Keratinocyte (primary cell): Measurements from ENCODE around the gene RFPL3.

Experiments
- CTCF ChIP-seq, 3 experiments: IDR thresholded peaks in 1 of 3; conservative IDR thresholded peaks in 1 of 3; optimal IDR thresholded peaks in 1 of 3; 2 replicates in 2 of 3; 3 replicates in 1 of 3; pipeline versions ENCODE3 to v1.5.1; 2011; ENCODE audit warnings: low read length in 3 of 3, mild to moderate bottlenecking in 3 of 3, moderate library complexity in 2 of 3, control low read depth in 1 of 3, inconsistent platforms in 1 of 3; ENCODE audit not compliant: insufficient read depth in 2 of 3; ENCODE audit errors: extremely low read depth in 1 of 3
- EZH2 ChIP-seq: IDR thresholded peaks from one replicate; pipeline ENCODE4 v1.6.1; 2012; ENCODE audit warnings: inconsistent platforms, mild to moderate bottlenecking, low read length, moderate library complexity

GRCh38 chr22:32342977-32343376, 14.7 kb upstream of the RFPL3 start:
- TF ChIP-seq CTCF (optimal IDR thresholded peaks at IDR 0.05 in 1 of 3, IDR thresholded peaks at IDR 0.05 in 1 of 3, conservative IDR thresholded peaks at IDR 0.05 in 1 of 3; ENCODE audit: extremely low read depth in 1 of 3, insufficient read depth in 2 of 3, low read length in 3 of 3): no peak
- TF ChIP-seq EZH2: no peak
